Measurements from ENCODE around the gene FKBP5.

DNA sequence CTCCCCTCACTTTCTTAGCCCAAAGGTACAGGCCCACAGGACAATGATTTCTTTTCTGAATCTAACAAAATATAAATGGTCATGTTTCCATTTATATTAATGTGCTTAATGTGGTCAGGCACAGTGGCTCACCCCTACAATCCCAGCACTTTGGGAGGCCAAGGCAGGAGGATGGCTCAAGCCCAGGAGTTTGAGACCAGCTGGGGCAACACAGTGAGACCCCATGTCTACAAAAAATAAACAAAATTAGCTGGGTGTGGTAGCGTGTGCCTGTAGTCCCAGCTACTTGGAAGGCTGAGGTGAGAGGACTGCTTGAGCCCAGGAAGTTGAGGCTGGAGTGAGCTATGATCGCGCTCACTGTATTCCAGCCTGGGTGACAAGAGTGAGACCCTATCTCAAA lies 98.8 kb downstream of the FKBP5 start:
- TF ChIP-seq RARB (CRISPR knock-in tag; IDR thresholded peaks at IDR 0.05) (no peak), ZFP3 (CRISPR knock-in tag; IDR thresholded peaks at IDR 0.05) (no peak), ZNF8 (CRISPR knock-in tag; IDR thresholded peaks at IDR 0.05) (no peak), BACH2 (CRISPR knock-in tag; IDR thresholded peaks at IDR 0.05; ENCODE audit: borderline replicate concordance) (no peak)
